A549 (cell line): Measurements from ENCODE around the gene HJV. TPM values are rescaled to one million over a fixed set of nuclear protein-coding genes. Genes with fewer than 3 reads are reported as not detected.

Source experiments
- ATAC-seq, 2 experiments: fragments of 200-7000 bp in 1 of 2; fragments of >200 bp in 1 of 2; cut with Nextera tagmentation in 1 of 2; cut with Tn5 transposase in 1 of 2; 3 replicates each; pipeline versions ENCODE4 v1.8.0 to v1.9.1; 2018 to 2020; ENCODE audit warnings: mild to moderate bottlenecking in 1 of 2, moderate library complexity in 1 of 2
- CTCF ChIA-PET: fragments of 300-600 bp; sonication (Branson Sonifier 250); formaldehyde crosslinking; extraction: SDS; loops from one replicate; lab custom pipeline; 2021; ENCODE audit warnings: antibody characterized with exemption, inconsistent platforms; lab: Yijun Ruan, JAX
- POLR2A ChIA-PET: fragments of 350-600 bp; formaldehyde crosslinking; extraction: SDS; loops from one replicate; lab custom pipeline; 2021; ENCODE audit warnings: antibody characterized with exemption, inconsistent platforms; lab: Yijun Ruan, JAX
- DNase-seq, 2 experiments: peaks; one replicate each; pipeline versions ENCODE4 v3.0.0 to v3.0.0-alpha.2; 2011 to 2016; ENCODE audit warnings: low read depth in 1 of 2, low spot score in 1 of 2
- FAIRE-seq: peaks from 2 replicates; lab custom pipeline; 2011; peaks lifted over from hg19 to GRCh38; lab: Jason Lieb, UNC
- H3K27ac ChIP-seq, 2 experiments: fragments of >200 bp; sonication (Bioruptor Twin); formaldehyde crosslinking; 3 replicates each; pipeline ENCODE4 v1.5.1; 2016 to 2017
- H3K4me1 ChIP-seq: fragments of >200 bp; sonication (Bioruptor Twin); formaldehyde crosslinking; 3 replicates; pipeline ENCODE4 v1.6.1; 2016
- H3K4me2 ChIP-seq: fragments of >200 bp; sonication (Bioruptor Twin); formaldehyde crosslinking; 3 replicates; pipeline ENCODE4 v1.6.1; 2016
- H3K4me3 ChIP-seq: fragments of >200 bp; sonication (Bioruptor Twin); formaldehyde crosslinking; 3 replicates; pipeline ENCODE4 v1.5.1; 2016
- H3K9me3 ChIP-seq: fragments of >200 bp; sonication (Bioruptor Twin); formaldehyde crosslinking; 3 replicates; pipeline ENCODE4 v1.6.1; 2016
- CEBPB ChIP-seq, 2 experiments: fragments of >200 bp in 1 of 2; sonication (Bioruptor Twin) in 1 of 2; formaldehyde crosslinking in 1 of 2; IDR thresholded peaks; 2 replicates each; pipeline ENCODE4 v1.6.1; 2012 to 2016
- CTCF ChIP-seq: fragments of >200 bp; sonication (Bioruptor Twin); formaldehyde crosslinking; IDR thresholded peaks from 3 replicates; pipeline ENCODE4 v1.5.1; 2016
- FOSL2 ChIP-seq, 2 experiments: fragments of 450-650 bp in 1 of 2; fragments of >200 bp in 1 of 2; sonication (Bioruptor Twin) in 1 of 2; formaldehyde crosslinking; IDR thresholded peaks; 2 replicates each; pipeline versions ENCODE4 v1.5.0 to v1.6.1; 2016 to 2020; ENCODE audit warnings: mild to moderate bottlenecking in 1 of 2, moderate library complexity in 1 of 2
- HMGXB4 ChIP-seq: fragments of 250-450 bp; sonication (Bioruptor Pico); IDR thresholded peaks from 2 replicates; pipeline ENCODE4 v1.5.0; 2021; ENCODE audit warnings: mild to moderate bottlenecking, moderate library complexity, borderline replicate concordance
- HOXB5 ChIP-seq: fragments of 250-450 bp; sonication (Bioruptor Pico); IDR thresholded peaks from 2 replicates; pipeline ENCODE4 v1.5.0; 2020; ENCODE audit warnings: mild to moderate bottlenecking, moderate library complexity
- PBX3 ChIP-seq: IDR thresholded peaks from 2 replicates; pipeline ENCODE4 v1.6.1; 2012
- REST ChIP-seq: fragments of 200-600 bp; sonication (generic); IDR thresholded peaks from 2 replicates; pipeline ENCODE4 v1.6.1; 2016; ENCODE audit warnings: antibody characterized with exemption, mild to moderate bottlenecking, moderate library complexity
- RFX5 ChIP-seq: fragments of 450-650 bp; IDR thresholded peaks from 2 replicates; pipeline ENCODE4 v1.7.1; 2014; ENCODE audit warnings: antibody characterized with exemption, mild to moderate bottlenecking, moderate library complexity
- WGBS: methylation state at CpG from one replicate; pipeline ENCODE4 v1.1.6; 2017; ENCODE audit errors: missing lambda C conversion rate; 5-methylcytosine and 5-hydroxymethylcytosine counted together
- polyA plus RNA-seq, 4 experiments: library from polyadenylated mRNA; depleted of rRNA in 3 of 4; stranded (reverse); fragments of >200 nt; fragmentation: RNase III in 1 of 4; extraction: RNeasy Plus Mini Kit Qiagen cat#74134 plus additional on column Dnase treatment in 1 of 4; gene quantifications; 2 replicates in 3 of 4; 3 replicates in 1 of 4; pipeline ENCODE4 v1.2.3, GENCODE V29; 2011 to 2017

HJV gene
- polyA plus RNA-seq, 2 of the 4 experiments (the other 2 are of a cell fraction) = not detected

- no peak for TF ChIP-seq HMGXB4 (CRISPR knock-in tag)
- TF ChIP-seq PBX3 = no peak
- no peak for TF ChIP-seq RFX5
- no peak for TF ChIP-seq REST
Observed at GRCh38 chr1:146022403-146023127, 1.0 kb upstream of the HJV start (continued).

GRCh38 chr1:146021050-146021445, 487 bp downstream of the HJV start:
- no peak overlapping the region for H3K27ac ChIP-seq
- FAIRE-seq (no peak), DNase-seq (no peak), ATAC-seq (no peak)
- CTCF ChIA-PET = interaction anchor here (1.0 to 21.3 kb wide), 6 partner anchors 8 to 176 kb away, joined by 4 to 566 read pairs (median 10); partner anchors contain the start of genes NUDT17 and TXNIP
- 20% methylated on average over 1 of the region's 1 CpG for WGBS
- TF ChIP-seq FOSL2 (IDR thresholded peaks at IDR 0.05) = no peak
- peak; percentile 60 for TF ChIP-seq FOSL2 (CRISPR knock-in tag; IDR thresholded peaks at IDR 0.05)
- no peak for TF ChIP-seq CTCF
- peak overlapping the region; percentile 36; the same call in 1 of the 3 replicates for H3K4me2 ChIP-seq
- POLR2A ChIA-PET = no interaction called here
- H3K4me3 ChIP-seq = no peak overlapping the region
- no peaks in the 10 kb centered on the region for H3K9me3 ChIP-seq
- H3K4me1 ChIP-seq = peaks cover 14% of the 10 kb centered on the region

GRCh38 chr1:146020058-146021049, 1.2 kb downstream of the HJV start:
- POLR2A ChIA-PET = no interaction called here
- TF ChIP-seq HOXB5 (CRISPR knock-in tag) (no peak), CEBPB (IDR thresholded peaks at IDR 0.05) (peak; percentile 60 to 66; a peak in 3 of 4 replicates)
- Histone ChIP-seq H3K4me2 (peak overlapping the region; percentile 36; the same call in 2 of the 3 replicates), H3K27ac (0 out of 6 replicates have a peak overlapping the region, but pooled peaks of 1 of the 2 experiments have one; percentile 10), H3K4me1 (peaks cover 14% of the 10 kb centered on the region), H3K9me3 (no peaks in the 10 kb centered on the region), H3K4me3 (no peak overlapping the region)
- WGBS = 89% methylated on average over 4 of the region's 4 CpGs
- FAIRE-seq = no peak
- no peak for DNase-seq
- CTCF ChIA-PET = interaction anchor here (0.7 to 21.3 kb wide), 6 partner anchors 12 to 165 kb away, joined by 3 to 566 read pairs (median 4); partner anchors contain the start of gene TXNIP
- ATAC-seq = peak in 1 of 2 experiments; percentile 34; a peak in 2 of 6 replicates
